Occipital lobe (tissue), 2 donors: ENCODE data around the gene MFSD6. TPM values are rescaled to one million over a fixed set of nuclear protein-coding genes. Genes with fewer than 3 reads are reported as not detected.
A peak's percentile ranks its signal among the peaks of the same experiment; 100 is the strongest.
"Not testable (repeated sequence)": the region's sequence is repeated elsewhere in the genome, so short reads cannot be mapped to it uniquely, and the experiment has no call there.

Experiments used
- DNase-seq: peaks from one replicate; lab custom pipeline; 2025; lab: John Stamatoyannopoulos, UW
- total RNA-seq: library from RNA; depleted of rRNA; stranded (reverse); fragments of >200 nt; gene quantifications from one replicate; pipeline ENCODE4 v1.2.3, GENCODE V29; 2014

The MFSD6 gene
- total RNA-seq, 1 donor from 2014 or later = 45.1 TPM

DNA sequence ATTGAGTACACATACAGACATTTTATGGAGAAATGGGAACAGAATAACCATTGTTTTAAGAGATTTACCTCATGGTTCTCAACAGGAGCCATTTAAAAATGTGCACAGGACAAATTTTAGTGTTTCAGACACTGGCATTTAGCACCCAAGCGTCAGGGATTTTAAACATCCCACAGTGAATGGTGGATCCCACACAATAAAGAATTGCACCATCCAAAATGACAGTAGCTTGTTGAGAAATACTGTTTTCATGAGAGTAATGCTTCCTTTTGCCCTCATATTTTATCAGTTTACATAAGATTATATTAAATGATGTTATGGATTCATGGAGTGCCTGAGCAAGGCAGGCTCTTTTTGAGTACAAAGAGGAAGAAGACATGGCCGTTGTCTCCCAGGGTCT is 54.0 kb downstream of the MFSD6 start:
- DNase-seq = no peak

DNA sequence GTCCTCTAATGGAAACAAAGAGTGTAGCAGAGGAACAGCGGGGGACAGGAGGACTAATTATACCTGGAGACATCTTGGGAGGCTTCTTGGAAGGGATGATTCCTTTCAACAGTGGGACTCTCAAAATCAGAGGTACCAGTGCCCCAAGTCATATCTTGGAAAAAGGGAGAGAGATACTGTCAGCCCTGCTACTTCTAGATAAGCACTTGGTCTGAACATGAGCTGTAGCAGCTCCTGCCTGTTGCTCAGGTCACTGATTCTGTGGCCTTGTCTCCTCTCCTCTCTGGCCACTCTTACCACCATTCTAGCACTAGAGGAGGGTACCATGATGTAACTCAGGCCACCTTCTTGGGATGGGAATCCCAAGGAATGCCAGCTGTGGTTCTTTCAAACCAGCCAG is 54.5 kb downstream of the MFSD6 start:
- DNase-seq = no peak

- DNase-seq = no peak
Observed at GRCh38 chr2:190465060-190465459, 56.9 kb downstream of the MFSD6 start.

DNA sequence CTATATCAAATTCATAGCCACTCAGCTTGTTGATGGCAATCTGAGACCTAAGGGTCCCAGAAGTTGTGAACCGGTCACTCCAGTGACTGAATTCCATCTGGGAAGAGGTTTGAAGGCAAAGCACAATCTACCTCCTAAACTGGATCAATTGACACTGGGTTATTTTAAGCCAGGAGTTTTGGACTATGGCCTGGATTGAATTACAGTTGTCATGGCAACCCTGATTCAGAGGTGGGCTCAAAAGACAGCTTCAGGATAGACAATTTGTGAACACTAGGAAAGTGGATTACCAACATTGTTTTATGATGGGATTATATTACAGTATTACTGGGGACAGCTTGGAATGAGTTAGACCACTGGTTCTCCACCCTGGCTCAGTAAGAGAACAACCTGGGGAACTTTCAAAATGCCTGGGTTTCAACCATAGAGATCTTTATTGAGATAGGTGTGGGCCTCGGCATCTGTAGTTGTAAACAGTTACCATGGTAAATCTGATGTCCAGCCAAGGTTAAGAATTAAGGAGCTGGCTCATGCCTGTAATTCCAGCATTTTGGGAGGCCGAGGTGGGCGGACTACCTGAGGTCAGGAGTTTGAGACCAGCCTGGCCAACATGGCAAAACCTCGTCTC is 58.8 kb downstream of the MFSD6 start:
- no peak for DNase-seq

GRCh38 chr2:190467575-190468083 is 59.5 kb downstream of the MFSD6 start:
- DNase-seq = no peak

DNA sequence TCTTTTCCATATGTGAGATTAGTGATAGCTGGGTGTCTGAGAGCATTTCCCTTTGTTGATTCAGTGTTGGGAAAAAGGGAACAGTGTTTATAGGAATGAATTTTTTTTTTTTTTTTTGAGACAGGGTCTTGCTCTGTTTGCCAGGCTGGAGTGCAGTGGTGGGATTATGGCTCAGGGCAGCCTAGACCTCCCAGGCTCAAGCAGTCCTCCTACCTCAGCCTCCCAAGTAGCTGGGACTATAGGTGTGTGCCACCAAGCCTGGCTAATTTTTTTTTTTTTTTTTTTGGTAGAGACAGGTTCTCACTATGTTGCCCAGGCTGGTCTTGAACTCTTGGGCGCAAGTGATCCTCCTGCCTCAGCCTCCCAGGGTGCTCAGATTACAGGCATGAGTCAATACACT is 60.2 kb downstream of the MFSD6 start:
- not testable (repeated sequence) for DNase-seq

- peak; percentile 58 for DNase-seq
Observed at GRCh38 chr2:190468814-190469569, 60.8 kb downstream of the MFSD6 start.

DNA sequence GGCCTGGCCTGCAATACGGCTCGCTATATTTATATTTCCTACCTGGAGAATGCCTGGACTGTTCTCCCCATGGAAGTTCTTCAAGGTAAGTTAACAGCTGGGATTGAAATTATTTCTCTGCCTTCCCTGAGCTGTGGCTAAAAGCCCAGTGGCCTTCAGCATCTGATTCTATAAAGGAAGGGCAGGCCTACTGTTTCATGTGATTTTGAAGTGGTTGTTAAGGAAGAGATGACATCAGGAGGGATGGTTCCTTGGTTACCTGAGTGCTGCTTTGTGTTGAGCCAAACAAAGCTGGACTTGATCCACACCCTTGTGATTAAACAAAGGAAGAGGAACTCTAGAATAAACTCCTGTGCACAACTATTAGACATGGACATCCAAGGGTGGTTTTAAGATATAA is 61.6 kb downstream of the MFSD6 start:
- DNase-seq = no peak

- no peak for DNase-seq
Observed at GRCh38 chr2:190470256-190470826, 62.2 kb downstream of the MFSD6 start.

- peak; percentile 24 for DNase-seq
Observed at GRCh38 chr2:190477661-190478454, 69.7 kb downstream of the MFSD6 start.

DNA sequence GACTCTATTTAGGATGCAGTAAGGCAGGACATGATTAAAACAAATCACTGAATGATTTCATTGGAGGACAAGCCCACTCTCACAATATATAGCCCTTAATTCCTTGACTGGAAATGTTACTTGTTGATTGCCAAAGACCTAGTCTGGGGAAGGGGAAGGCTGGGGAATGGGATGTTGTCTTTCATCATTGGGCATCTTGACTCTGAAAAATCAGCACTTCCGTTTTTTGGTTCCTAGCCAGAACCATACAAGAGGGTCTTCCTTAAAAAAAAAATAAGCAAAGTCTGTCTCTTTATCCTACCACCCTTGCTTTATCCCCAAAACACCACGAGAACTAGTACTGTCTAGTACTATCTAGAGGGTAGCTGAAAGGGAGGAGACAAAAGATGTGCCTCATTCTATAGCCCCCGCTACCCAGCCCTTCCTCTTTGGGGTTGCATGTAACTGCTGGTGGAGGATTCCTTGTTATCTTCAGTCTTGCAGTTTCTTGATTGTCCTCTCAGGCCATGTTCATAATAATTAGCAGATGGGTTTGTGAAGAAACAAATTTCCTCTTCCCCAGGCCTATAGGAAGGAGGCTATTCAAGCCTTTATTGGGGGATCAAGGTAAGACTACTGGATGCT is 70.5 kb downstream of the MFSD6 start:
- DNase-seq = no peak

DNA sequence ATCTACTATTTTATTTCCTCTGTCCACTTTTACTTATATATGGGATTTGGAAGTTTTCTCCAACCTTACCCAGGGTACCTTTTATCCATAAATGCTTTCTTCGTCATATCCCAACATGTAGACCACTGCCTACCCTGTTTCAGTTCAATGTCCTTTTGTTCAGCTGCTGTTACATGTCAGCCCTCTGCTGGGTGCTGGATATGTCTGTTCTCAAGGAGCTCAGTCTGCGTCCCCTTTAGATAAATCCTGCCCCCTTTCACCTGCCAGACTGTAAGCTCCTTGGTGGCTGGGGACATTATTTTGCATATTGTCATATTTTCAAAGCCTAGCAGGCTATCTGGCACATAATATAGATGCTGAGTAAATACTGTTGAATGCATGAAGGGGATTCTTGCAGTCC is 73.2 kb downstream of the MFSD6 start:
- DNase-seq = no peak

DNA sequence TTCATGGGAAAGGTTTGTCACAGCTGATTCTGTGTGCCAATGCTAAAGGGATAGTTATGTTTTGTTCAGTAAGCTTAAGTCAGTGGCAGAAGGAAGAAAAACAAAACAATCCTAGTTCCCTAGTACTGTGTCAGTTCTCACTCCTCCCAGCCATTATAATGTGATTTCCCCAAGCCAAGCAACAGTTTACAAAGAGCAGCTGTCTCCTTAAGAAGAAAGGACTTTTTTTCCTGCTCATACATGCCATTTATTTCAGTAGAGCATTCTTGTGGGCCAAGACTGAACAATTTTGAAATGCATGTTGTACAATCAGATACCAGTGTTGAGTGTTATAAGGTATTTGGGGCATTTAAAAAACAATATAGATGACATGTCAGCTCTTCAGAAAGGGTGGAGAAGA is 74.3 kb downstream of the MFSD6 start:
- no peak for DNase-seq

DNA sequence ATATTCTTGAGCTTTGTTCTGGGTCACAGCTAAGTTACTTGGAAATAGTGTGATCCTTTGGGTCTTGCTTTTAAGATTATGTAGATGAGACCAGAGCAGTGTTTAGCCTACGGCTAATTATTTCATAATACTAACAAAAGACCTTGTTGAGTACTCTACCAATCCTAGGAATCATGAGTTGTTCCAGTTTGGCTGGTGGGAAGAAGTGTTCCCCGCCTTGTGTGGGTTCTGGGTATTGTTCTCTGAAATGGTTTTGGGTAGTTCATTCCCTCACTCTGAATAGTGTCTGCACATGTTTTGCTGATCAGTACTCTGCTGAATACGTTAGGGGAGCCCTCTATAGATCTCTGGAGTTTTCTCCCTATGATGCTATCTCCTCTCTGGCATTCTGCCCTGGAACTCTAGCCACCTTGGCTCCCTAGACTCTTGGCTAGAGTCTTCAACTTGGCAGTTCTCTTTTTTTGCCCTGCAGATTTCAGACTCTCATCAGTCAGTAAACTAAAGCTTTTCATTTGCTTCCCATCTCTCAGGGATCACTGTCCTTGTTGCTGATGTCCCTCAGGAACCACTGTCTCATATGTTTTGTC is 78.0 kb downstream of the MFSD6 start:
- no peak for DNase-seq

DNA sequence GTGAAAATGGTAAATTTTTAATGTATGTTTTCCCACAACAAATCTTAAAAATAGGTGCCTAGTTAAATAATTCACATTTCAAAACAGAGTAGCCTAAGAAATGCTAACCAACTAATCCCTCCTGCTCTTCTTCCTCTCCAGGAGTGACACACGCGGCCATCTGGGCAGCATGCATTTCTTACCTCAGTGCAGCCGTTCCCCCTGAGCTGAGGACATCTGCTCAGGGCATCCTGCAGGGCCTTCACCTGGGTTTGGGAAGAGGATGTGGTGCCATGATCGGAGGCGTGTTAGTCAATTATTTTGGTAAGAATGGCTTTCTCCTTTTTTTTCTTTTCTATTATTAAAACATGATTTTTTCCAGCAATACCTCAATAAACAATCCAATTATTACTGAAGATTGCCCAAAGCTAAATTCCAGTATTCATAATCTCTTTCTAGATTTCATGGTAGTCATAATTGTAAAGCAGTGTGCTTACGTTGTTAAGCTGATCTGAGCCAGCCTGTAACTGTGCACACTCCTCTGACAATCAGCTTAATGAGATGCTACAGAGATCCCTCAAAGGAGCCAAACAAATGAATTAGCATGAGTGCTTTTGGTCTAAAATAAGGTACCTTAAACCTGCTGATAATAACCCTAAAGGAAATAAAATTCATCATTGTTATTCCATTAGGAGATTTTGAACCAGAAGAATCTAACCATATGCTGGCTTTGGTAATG is 80.5 kb downstream of the MFSD6 start:
- DNase-seq = no peak

GRCh38 chr2:190489475-190489874 is 81.3 kb downstream of the MFSD6 start:
- no peak for DNase-seq

DNA sequence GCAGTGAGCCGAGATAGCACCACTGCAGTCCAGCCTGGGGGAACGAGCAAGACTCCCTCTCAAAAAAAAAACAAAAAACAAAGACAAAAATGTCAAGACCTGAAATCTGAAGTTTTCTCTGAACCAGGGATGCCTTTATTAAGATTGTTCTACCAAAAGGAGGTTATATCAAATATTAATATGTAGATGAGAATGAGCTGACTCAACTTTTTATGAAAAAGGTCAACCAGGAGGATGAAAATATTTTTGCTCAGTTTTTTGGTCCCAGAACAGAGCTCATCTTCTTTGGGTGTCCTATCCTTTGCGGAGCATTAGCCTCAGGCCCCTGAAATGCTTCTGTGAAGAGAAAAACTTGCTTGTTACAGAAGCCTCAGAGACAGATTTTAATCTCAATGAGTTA is 82.3 kb downstream of the MFSD6 start:
- no peak for DNase-seq

GRCh38 chr2:190493095-190493494 is 84.9 kb downstream of the MFSD6 start:
- no peak for DNase-seq

DNA sequence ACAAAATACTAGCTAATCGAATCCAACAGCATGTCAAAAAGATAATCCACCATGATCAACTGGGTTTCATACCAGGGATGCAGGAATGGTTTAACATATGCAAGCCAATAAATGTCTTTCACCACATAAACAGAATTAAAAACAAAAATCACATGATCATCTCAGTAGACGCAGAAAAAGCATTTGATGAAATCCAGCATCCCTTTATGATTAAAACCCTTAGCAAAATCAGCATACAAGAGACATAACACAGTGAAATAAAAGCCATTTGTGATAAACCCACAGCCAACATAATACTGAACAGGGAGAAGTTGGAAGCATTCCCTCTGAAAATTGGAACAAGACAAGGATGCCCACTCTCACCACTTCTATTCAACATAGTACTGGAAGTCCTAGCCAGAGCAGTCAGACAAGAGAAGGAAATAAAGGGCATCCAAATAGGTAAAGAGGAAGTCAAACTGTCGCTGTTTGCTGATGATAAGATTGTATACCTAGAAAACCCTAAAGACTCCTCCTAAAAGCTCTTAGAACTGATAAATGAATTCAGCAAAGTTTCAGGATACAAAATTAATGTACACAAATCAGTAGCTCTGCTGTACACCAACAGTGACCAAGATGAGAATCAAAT is 86.6 kb downstream of the MFSD6 start:
- DNase-seq = not testable (repeated sequence)

GRCh38 chr2:190497428-190497827 is 89.3 kb downstream of the MFSD6 start:
- DNase-seq = no peak
